ENCODE results near the gene TCERG1L.
"Not testable (repeated sequence)": the region's sequence is repeated elsewhere in the genome, so short reads cannot be mapped to it uniquely, and the experiment has no call there.

Gene TCERG1L

DNA sequence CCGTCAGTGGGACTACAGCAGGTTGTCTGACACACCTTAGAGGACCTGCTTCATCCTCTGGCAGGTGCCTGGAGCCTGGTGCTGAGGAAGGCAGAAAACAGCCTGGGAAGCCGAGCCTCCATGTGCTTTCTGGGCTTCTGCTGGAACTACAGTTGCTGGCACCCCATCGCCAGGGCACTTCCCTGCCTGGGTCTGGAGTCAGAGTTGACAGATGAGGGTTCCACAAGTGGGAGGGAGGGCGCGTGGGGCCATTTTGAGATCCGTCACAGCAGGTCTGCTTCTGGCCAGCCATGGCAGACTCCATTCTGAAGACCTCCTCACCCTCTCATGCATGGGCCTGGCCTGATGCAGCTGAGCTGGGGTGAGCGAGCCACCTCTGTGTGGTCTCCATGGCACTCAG, 33.2 kb upstream of the TCERG1L start:
- DNase-seq: no peak
- Histone ChIP-seq H3K9me3 (no peaks in the 10 kb centered on the region), H3K36me3 (no peaks in the 10 kb centered on the region), H3K27me3 (peaks cover 0 to under 1% of the 10 kb centered on the region in 2 donors), H3K4me1 (no peaks in the 10 kb centered on the region), H3K27ac (no peak overlapping the region), H3K4me3 (no peak overlapping the region)
- intact Hi-C loops (cut with DNase I; ENCODE audit: low total_unique reads): no loop called here
- TF ChIP-seq, protein P1, sequence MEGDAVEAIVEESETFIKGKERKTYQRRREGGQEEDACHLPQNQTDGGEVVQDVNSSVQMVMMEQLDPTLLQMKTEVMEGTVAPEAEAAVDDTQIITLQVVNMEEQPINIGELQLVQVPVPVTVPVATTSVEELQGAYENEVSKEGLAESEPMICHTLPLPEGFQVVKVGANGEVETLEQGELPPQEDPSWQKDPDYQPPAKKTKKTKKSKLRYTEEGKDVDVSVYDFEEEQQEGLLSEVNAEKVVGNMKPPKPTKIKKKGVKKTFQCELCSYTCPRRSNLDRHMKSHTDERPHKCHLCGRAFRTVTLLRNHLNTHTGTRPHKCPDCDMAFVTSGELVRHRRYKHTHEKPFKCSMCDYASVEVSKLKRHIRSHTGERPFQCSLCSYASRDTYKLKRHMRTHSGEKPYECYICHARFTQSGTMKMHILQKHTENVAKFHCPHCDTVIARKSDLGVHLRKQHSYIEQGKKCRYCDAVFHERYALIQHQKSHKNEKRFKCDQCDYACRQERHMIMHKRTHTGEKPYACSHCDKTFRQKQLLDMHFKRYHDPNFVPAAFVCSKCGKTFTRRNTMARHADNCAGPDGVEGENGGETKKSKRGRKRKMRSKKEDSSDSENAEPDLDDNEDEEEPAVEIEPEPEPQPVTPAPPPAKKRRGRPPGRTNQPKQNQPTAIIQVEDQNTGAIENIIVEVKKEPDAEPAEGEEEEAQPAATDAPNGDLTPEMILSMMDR (IDR thresholded peaks at IDR 0.05): no peak

DNA sequence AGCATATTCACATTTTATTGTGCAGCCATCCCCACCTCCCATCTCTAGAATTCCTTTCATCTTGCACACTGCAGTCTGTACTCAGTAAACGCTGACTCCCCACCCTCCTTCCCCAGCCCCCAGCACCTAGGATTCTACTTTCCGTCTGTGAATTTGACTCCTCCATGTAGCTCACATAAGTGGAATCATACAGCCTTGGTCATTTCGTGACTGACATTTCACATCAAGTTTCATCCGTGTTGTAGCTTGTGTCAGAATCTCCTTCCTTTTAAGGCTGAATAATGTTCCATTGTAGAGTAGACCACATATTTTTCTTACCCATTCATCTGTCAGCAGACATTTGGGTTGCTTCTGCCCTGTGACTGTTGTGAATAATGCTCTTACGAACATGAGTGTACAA, 26.2 kb upstream of the TCERG1L start:
- H3K4me3 ChIP-seq: no peak overlapping the region
- no peaks in the 10 kb centered on the region for H3K27me3 ChIP-seq
- no peak overlapping the region for H3K27ac ChIP-seq
- no peaks in the 10 kb centered on the region for H3K4me1 ChIP-seq
- H3K36me3 ChIP-seq: no peaks in the 10 kb centered on the region
- DNase-seq: no peak
- intact Hi-C loops (cut with DNase I; ENCODE audit: low total_unique reads): no loop called here
- TF ChIP-seq, protein P1 (IDR thresholded peaks at IDR 0.05): no peak
- no peaks in the 10 kb centered on the region for H3K9me3 ChIP-seq

DNA sequence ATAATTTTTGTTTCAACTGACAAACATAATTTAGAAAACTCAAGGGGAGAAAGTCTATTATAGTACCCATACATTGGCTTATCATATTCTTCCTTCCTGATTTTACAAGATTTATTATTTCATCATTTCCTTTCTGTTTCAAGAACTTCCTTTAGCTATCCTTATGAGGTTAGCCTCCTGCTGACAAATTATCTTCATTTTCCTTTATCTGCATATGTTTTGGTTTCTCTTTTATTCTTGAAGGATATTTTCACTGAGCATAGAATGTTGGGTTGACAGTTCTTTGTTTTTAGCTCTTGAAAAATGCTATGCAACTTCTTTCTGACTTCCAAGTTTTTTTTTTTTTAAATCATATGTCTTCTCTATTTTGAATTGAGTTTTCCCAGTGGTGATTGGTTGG, 21.3 kb upstream of the TCERG1L start:
- intact Hi-C loops (cut with DNase I; ENCODE audit: low total_unique reads): no loop called here
- TF ChIP-seq, protein P1 (IDR thresholded peaks at IDR 0.05): no peak
- Histone ChIP-seq H3K36me3 (no peaks in the 10 kb centered on the region), H3K9me3 (no peaks in the 10 kb centered on the region), H3K27ac (no peak overlapping the region), H3K4me1 (no peaks in the 10 kb centered on the region), H3K4me3 (no peak overlapping the region), H3K27me3 (no peaks in the 10 kb centered on the region)
- DNase-seq: no peak

DNA sequence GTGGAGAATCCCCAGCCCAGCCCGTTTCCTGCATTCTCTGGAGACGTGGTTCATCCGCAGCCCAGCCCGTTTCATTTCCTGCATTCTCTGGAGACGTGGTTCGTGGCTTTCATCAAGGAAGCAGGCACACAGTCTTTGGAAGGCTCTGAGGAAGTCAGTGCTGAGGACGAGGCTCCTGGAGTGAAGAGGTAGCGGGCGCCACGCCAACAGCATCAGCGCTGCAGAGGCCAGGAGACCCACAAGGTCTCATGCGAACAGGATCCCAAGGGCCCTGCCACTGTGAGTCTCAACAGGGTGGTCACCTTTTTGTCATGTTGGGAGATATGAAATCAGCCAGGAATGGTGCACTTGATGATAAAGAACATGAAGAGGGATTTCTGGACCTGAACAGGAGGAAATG, 12.4 kb upstream of the TCERG1L start:
- Histone ChIP-seq H3K9me3 (no peaks in the 10 kb centered on the region), H3K4me3 (no peak overlapping the region), H3K27me3 (no peaks in the 10 kb centered on the region), H3K27ac (no peak overlapping the region), H3K4me1 (no peaks in the 10 kb centered on the region), H3K36me3 (no peaks in the 10 kb centered on the region)
- DNase-seq: no peak
- intact Hi-C loops (cut with DNase I; ENCODE audit: low total_unique reads): no loop called here
- TF ChIP-seq, protein P1 (IDR thresholded peaks at IDR 0.05): no peak

DNA sequence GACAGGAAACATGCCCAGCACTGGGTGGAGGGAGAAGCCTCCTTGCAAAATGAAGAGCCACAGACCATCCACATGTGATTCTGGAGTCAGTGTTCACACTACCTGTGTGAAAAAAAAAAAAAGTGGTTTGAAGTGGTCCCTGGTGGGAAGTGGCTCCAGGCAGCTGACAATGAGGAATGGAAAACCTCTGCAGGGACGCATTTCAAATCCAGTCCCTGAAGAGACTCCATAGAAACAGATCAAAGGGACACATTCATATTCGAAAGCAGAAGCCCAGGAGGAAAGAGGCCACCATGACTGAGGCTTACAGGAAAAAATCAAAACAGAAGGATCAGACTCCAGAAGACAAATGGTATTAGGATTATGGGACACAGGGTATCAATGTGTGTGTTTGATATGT, 11.5 kb upstream of the TCERG1L start:
- DNase-seq: no peak
- TF ChIP-seq, protein P1 (IDR thresholded peaks at IDR 0.05): no peak
- Histone ChIP-seq H3K9me3 (no peaks in the 10 kb centered on the region), H3K4me3 (no peak overlapping the region), H3K36me3 (no peaks in the 10 kb centered on the region), H3K4me1 (no peaks in the 10 kb centered on the region), H3K27me3 (no peaks in the 10 kb centered on the region), H3K27ac (no peak overlapping the region)
- intact Hi-C loops (cut with DNase I; ENCODE audit: low total_unique reads): no loop called here

DNA sequence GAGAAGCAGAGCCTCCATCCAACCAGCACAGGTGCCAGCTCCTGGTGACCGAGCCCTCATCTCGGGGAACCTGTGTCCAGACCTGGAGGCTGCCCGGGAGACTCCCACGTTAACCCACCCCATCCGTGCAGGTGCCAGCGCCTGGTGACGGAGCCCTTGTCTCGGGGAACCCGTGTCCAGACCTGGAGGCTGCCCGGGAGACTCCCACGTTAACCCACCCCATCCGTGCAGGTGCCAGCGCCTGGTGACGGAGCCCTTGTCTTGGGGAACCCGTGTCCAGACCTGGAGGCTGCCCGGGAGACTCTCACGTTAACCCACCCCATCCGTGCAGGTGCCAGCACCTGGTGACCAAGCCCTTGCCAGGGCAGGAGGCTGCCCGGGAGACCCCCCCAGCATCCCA, 11.1 kb upstream of the TCERG1L start:
- H3K27ac ChIP-seq; H3K36me3 ChIP-seq; DNase-seq; H3K4me3 ChIP-seq; H3K4me1 ChIP-seq; H3K27me3 ChIP-seq; H3K9me3 ChIP-seq; intact Hi-C loops (cut with DNase I; ENCODE audit: low total_unique reads): not testable (repeated sequence)
